HG03558 (cell line): ENCODE results near the gene DIPK1A.
"Not testable (repeated sequence)": the region's sequence is repeated elsewhere in the genome, so short reads cannot be mapped to it uniquely, and the experiment has no call there.

Experiments
- ATAC-seq: cut with Tn5 transposase; IDR thresholded peaks from one replicate; pipeline ENCODE4 v1.9.1; 2021; ENCODE audit warnings: moderate number of reproducible peaks; ENCODE audit not compliant: unreplicated experiment; ENCODE audit errors: extremely low read depth

The DIPK1A gene

GRCh38 chr1:92923664-92924063 lies 37.6 kb downstream of the DIPK1A start:
- no peak for ATAC-seq

GRCh38 chr1:92922356-92923035 lies 38.8 kb downstream of the DIPK1A start:
- no peak for ATAC-seq

GRCh38 chr1:92921031-92922023 lies 39.9 kb downstream of the DIPK1A start:
- no peak for ATAC-seq

- no peak for ATAC-seq
Measured at GRCh38 chr1:92916899-92917298, 44.4 kb downstream of the DIPK1A start.

GRCh38 chr1:92915547-92915946 lies 45.7 kb downstream of the DIPK1A start:
- ATAC-seq: no peak

GRCh38 chr1:92913093-92913819 lies 48.0 kb downstream of the DIPK1A start:
- no peak for ATAC-seq

- ATAC-seq: no peak
Measured at GRCh38 chr1:92910081-92910480, 51.2 kb downstream of the DIPK1A start.

- ATAC-seq: no peak
Measured at GRCh38 chr1:92909321-92909720, 51.9 kb downstream of the DIPK1A start.

- ATAC-seq: no peak
Measured at GRCh38 chr1:92907949-92908684, 53.1 kb downstream of the DIPK1A start.

- ATAC-seq: no peak
Measured at GRCh38 chr1:92903765-92904164, 57.5 kb downstream of the DIPK1A start.

GRCh38 chr1:92902406-92902744 lies 58.9 kb downstream of the DIPK1A start:
- no peak for ATAC-seq

- no peak for ATAC-seq
Measured at GRCh38 chr1:92901699-92902405, 59.4 kb downstream of the DIPK1A start.

- ATAC-seq: no peak
Measured at GRCh38 chr1:92901126-92901525, 60.1 kb downstream of the DIPK1A start.

GRCh38 chr1:92900539-92900938 lies 60.7 kb downstream of the DIPK1A start:
- no peak for ATAC-seq

- no peak for ATAC-seq
Measured at GRCh38 chr1:92899780-92900179, 61.5 kb downstream of the DIPK1A start.

GRCh38 chr1:92898053-92898452 lies 63.2 kb downstream of the DIPK1A start:
- not testable (repeated sequence) for ATAC-seq

- ATAC-seq: no peak
Measured at GRCh38 chr1:92887465-92887864, 73.8 kb downstream of the DIPK1A start.

GRCh38 chr1:92886886-92887419 lies 74.3 kb downstream of the DIPK1A start:
- ATAC-seq: no peak

GRCh38 chr1:92884195-92884594 lies 77.1 kb downstream of the DIPK1A start:
- no peak for ATAC-seq
